GM12891 (cell line): ENCODE measurements around the gene MFSD2B.
"Not testable (repeated sequence)": the region's sequence is repeated elsewhere in the genome, so short reads cannot be mapped to it uniquely, and the experiment has no call there.

Experiments used
- PAX5 ChIP-seq: IDR thresholded peaks from 2 replicates; pipeline ENCODE4 v1.6.1; 2011; ENCODE audit warnings: low read length, moderate library complexity, mild to moderate bottlenecking; ENCODE audit not compliant: insufficient read depth, severe bottlenecking
- POLR2A ChIP-seq: IDR thresholded peaks from 2 replicates; pipeline ENCODE4 v1.6.1; 2011; ENCODE audit warnings: low read depth, low read length, control low read depth
- POLR2AphosphoS5 ChIP-seq: IDR thresholded peaks from 2 replicates; pipeline ENCODE4 v1.6.1; 2011; ENCODE audit warnings: low read depth, low read length, control low read depth
- POU2F2 ChIP-seq: IDR thresholded peaks from 2 replicates; pipeline ENCODE4 v1.6.1; 2011; ENCODE audit warnings: low read depth, mild to moderate bottlenecking, control low read depth, low read length, moderate library complexity
- SPI1 ChIP-seq: IDR thresholded peaks from 2 replicates; pipeline ENCODE4 v1.6.1; 2011; ENCODE audit warnings: low read depth, low read length, control low read depth
- TAF1 ChIP-seq: IDR thresholded peaks from 2 replicates; pipeline ENCODE4 v1.6.1; 2011; ENCODE audit warnings: low read depth, low read length, control low read depth

GRCh38 chr2:24014902-24015301 lies 5.0 kb downstream of the MFSD2B start:
- TF ChIP-seq POLR2AphosphoS5, POLR2A, SPI1, TAF1, PAX5, POU2F2: not testable (repeated sequence)
